ENCODE data around the gene GRID1. TPM values are rescaled to one million over a fixed set of nuclear protein-coding genes. Genes with fewer than 3 reads are reported as not detected.
"Not testable (repeated sequence)": the region's sequence is repeated elsewhere in the genome, so short reads cannot be mapped to it uniquely, and the experiment has no call there.

Gene GRID1
- total and polyA plus RNA-seq, 2 experiments from 2014 or later = not detected

- in situ Hi-C loops (cut with MboI) = no loop called here
- no peak for TF ChIP-seq EZH2phosphoT487 (IDR thresholded peaks at IDR 0.05; ENCODE audit: insufficient read depth, low read depth)
- TF ChIP-seq EZH2 (IDR thresholded peaks at IDR 0.05; ENCODE audit: insufficient read depth, poor library complexity, severe bottlenecking) = no peak
- Histone ChIP-seq H3K27me3 (replicated peaks; ENCODE audit: insufficient read depth) (no peaks in the 10 kb centered on the region), H3K4me3 (no peak overlapping the region), H3F3A (ENCODE audit: insufficient read depth) (no peaks in the 10 kb centered on the region), H3K36me3 (ENCODE audit: low read depth) (no peaks in the 10 kb centered on the region), H3K4me2 (ENCODE audit: unreplicated experiment) (no peak overlapping the region), H3K27ac (no peak overlapping the region), H3K79me2 (ENCODE audit: insufficient read depth) (no peaks in the 10 kb centered on the region), H4K20me1 (ENCODE audit: insufficient read depth) (no peaks in the 10 kb centered on the region), H3K9ac (no peak overlapping the region), H3K4me1 (ENCODE audit: insufficient read depth) (no peaks in the 10 kb centered on the region), H3K9me3 (ENCODE audit: low read depth) (no peaks in the 10 kb centered on the region), H2AFZ (no peak overlapping the region), H3K9me2 (ENCODE audit: insufficient read depth) (no peaks in the 10 kb centered on the region)
- WGBS, 2 experiments (ENCODE audit: low coverage in 1 of 2, low lambda C conversion rate in 2 of 2, missing lambda C conversion rate in 2 of 2) = 7 to 10% methylated on average over 15 to 16 of the region's 16 CpGs
- DNase-seq = no peak
These were observed 122.1 kb downstream of the GRID1 start for GRCh38 chr10:86244297-86245014.

GRCh38 chr10:86243651-86244155, 122.9 kb downstream of the GRID1 start:
- Histone ChIP-seq H3K4me2 (ENCODE audit: unreplicated experiment) (no peak overlapping the region), H3K4me1 (ENCODE audit: insufficient read depth) (no peaks in the 10 kb centered on the region), H3K79me2 (ENCODE audit: insufficient read depth) (no peaks in the 10 kb centered on the region), H3K27ac (no peak overlapping the region), H3K9ac (no peak overlapping the region), H3K36me3 (ENCODE audit: low read depth) (no peaks in the 10 kb centered on the region), H3K9me2 (ENCODE audit: insufficient read depth) (no peaks in the 10 kb centered on the region), H3K4me3 (no peak overlapping the region), H2AFZ (no peak overlapping the region), H3F3A (ENCODE audit: insufficient read depth) (no peaks in the 10 kb centered on the region), H3K27me3 (replicated peaks; ENCODE audit: insufficient read depth) (no peaks in the 10 kb centered on the region), H3K9me3 (ENCODE audit: low read depth) (no peaks in the 10 kb centered on the region), H4K20me1 (ENCODE audit: insufficient read depth) (no peaks in the 10 kb centered on the region)
- DNase-seq = no peak
- WGBS, 2 experiments (ENCODE audit: low coverage in 1 of 2, low lambda C conversion rate in 2 of 2, missing lambda C conversion rate in 2 of 2) = 47 to 59% methylated on average over 10 of the region's 10 CpGs
- in situ Hi-C loops (cut with MboI) = no loop called here
- TF ChIP-seq EZH2 (IDR thresholded peaks at IDR 0.05; ENCODE audit: insufficient read depth, poor library complexity, severe bottlenecking) (no peak), EZH2phosphoT487 (IDR thresholded peaks at IDR 0.05; ENCODE audit: insufficient read depth, low read depth) (no peak)

- 38 to 42% methylated on average over 4 of the region's 4 CpGs for WGBS, 2 experiments (ENCODE audit: low coverage in 1 of 2, low lambda C conversion rate in 2 of 2, missing lambda C conversion rate in 2 of 2)
- in situ Hi-C loops (cut with MboI) = no loop called here
These were observed 123.8 kb downstream of the GRID1 start for GRCh38 chr10:86242761-86243160.

GRCh38 chr10:86238089-86238488, 128.5 kb downstream of the GRID1 start:
- H3K4me1 ChIP-seq (ENCODE audit: insufficient read depth); H4K20me1 ChIP-seq (ENCODE audit: insufficient read depth); in situ Hi-C loops (cut with MboI); H3K27ac ChIP-seq; H3K27me3 ChIP-seq (replicated peaks; ENCODE audit: insufficient read depth); H3F3A ChIP-seq (ENCODE audit: insufficient read depth); H3K9ac ChIP-seq; H3K9me3 ChIP-seq (ENCODE audit: low read depth); H3K36me3 ChIP-seq (ENCODE audit: low read depth); H3K79me2 ChIP-seq (ENCODE audit: insufficient read depth); H3K4me2 ChIP-seq (ENCODE audit: unreplicated experiment); H3K4me3 ChIP-seq; H3K9me2 ChIP-seq (ENCODE audit: insufficient read depth); H2AFZ ChIP-seq; DNase-seq: not testable (repeated sequence)
- 8 to 13% methylated on average over 2 of the region's 2 CpGs for WGBS, 2 experiments (ENCODE audit: low coverage in 1 of 2, low lambda C conversion rate in 2 of 2, missing lambda C conversion rate in 2 of 2)

More at GRCh38 chr10:86242761-86243160, 123.8 kb downstream of the GRID1 start:
- DNase-seq = no peak
- H3K79me2 ChIP-seq (ENCODE audit: insufficient read depth) = no peaks in the 10 kb centered on the region
- no peak overlapping the region for H3K9ac ChIP-seq
- H3K9me3 ChIP-seq (ENCODE audit: low read depth) = no peaks in the 10 kb centered on the region
- H3K4me2 ChIP-seq (ENCODE audit: unreplicated experiment) = no peak overlapping the region
- H3K27me3 ChIP-seq (replicated peaks; ENCODE audit: insufficient read depth) = no peaks in the 10 kb centered on the region
- no peak for TF ChIP-seq EZH2phosphoT487 (IDR thresholded peaks at IDR 0.05; ENCODE audit: insufficient read depth, low read depth)
- no peak for TF ChIP-seq EZH2 (IDR thresholded peaks at IDR 0.05; ENCODE audit: insufficient read depth, poor library complexity, severe bottlenecking)
- H3K4me3 ChIP-seq = no peak overlapping the region
- H3K4me1 ChIP-seq (ENCODE audit: insufficient read depth) = no peaks in the 10 kb centered on the region
- no peak overlapping the region for H3K27ac ChIP-seq
- no peak overlapping the region for H2AFZ ChIP-seq
- no peaks in the 10 kb centered on the region for H4K20me1 ChIP-seq (ENCODE audit: insufficient read depth)
- H3F3A ChIP-seq (ENCODE audit: insufficient read depth) = no peaks in the 10 kb centered on the region
- no peaks in the 10 kb centered on the region for H3K9me2 ChIP-seq (ENCODE audit: insufficient read depth)
- H3K36me3 ChIP-seq (ENCODE audit: low read depth) = no peaks in the 10 kb centered on the region
